Fibroblast of mammary gland (primary cell): ENCODE measurements around the gene MEIOSIN.

Experiments
- DNase-seq: peaks from one replicate; pipeline ENCODE4 v3.0.0-alpha.2; 2010; ENCODE audit warnings: low read depth
- H3K4me3 ChIP-seq: 2 replicates; pipeline ENCODE4 v1.5.1; 2011; ENCODE audit warnings: low read depth, mild to moderate bottlenecking, low read length, moderate library complexity; ENCODE audit not compliant: control insufficient read depth
- TF ChIP-seq, protein P1 (sequence below): conservative IDR thresholded peaks from 2 replicates; pipeline ENCODE4 v1.5.1; 2011; ENCODE audit warnings: low read depth, low read length, inconsistent platforms; ENCODE audit not compliant: control insufficient read depth, insufficient read depth

The MEIOSIN gene

DNA sequence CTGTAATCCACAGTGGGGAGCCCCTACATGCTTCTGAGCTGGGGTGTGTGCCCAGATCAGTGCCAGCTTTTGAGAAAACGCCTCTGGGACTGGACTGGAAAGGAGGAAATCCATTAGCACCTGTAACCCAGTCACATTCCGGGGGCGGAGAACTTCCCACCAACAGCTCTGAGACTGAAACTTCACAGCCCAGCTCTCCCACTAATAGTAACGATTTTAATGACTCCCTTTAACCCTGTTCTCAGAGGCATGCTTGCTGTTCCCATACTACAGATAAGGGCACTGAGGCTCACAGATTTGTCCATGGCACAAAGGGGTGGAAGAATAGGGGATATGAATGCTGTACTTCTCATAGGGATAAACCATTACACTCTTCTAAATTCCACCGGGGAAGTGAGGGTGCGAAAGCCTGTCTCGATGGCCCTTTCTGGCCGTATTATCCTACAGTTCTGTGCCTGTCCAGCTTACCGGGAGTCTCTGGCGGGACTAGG is 3.4 kb upstream of the MEIOSIN start:
- peak overlapping the region; percentile 95 for H3K4me3 ChIP-seq
- peak; percentile 11 for DNase-seq
- TF ChIP-seq, protein P1, sequence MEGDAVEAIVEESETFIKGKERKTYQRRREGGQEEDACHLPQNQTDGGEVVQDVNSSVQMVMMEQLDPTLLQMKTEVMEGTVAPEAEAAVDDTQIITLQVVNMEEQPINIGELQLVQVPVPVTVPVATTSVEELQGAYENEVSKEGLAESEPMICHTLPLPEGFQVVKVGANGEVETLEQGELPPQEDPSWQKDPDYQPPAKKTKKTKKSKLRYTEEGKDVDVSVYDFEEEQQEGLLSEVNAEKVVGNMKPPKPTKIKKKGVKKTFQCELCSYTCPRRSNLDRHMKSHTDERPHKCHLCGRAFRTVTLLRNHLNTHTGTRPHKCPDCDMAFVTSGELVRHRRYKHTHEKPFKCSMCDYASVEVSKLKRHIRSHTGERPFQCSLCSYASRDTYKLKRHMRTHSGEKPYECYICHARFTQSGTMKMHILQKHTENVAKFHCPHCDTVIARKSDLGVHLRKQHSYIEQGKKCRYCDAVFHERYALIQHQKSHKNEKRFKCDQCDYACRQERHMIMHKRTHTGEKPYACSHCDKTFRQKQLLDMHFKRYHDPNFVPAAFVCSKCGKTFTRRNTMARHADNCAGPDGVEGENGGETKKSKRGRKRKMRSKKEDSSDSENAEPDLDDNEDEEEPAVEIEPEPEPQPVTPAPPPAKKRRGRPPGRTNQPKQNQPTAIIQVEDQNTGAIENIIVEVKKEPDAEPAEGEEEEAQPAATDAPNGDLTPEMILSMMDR = no peak

DNA sequence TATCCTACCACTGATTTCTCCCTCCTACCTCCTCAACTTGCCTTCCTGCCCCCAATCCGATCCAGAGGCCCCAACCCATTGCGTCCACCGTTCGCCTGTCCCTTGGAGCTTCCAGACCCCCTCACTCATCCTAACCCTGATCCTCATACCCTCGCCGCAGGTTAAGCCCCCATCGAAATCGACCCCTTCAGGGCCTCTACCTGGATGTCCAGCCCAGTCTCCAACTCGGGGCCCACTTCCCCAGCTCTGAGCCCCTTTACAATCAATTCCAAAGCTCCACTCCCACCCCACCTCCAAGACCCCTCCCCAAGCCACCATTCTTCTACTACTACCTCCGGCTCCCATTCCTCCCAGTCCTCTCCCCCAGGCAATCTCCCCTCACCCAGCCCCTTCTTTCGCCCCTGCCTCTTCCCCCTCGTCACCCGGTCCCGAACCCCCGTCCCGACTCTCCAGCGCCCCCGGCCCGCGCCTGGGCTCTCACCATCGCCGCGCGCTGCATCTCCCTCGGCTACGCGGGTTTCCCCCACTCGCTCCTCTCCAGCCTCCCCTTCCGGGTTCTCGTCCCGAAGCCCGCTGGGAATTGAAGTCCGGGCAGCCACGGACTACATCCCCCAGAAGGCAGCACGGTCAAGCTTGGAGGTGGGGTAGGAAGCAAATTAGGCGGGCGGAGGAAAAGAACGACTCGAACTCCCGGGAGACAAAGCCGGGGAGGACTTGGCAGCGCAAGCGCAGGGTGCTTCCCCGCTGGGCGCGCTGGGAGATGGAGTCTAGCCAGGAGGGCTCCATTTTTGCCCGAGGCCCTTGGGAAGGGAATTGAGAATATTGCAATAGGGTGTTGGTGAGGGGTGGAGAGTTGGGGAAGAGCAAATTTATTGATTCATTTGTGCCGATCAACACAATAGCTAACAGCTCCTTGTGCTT is 2.6 kb upstream of the MEIOSIN start, which contains the start of gene FBXO46:
Gene FBXO46 (minus strand): TSS at position 529 of the 921 bp plus-strand sequence. CDS start 17,401 bp downstream, outside the sequence.
- peak; percentile 98 for DNase-seq
- peak within 1 kb of the TSS; percentile 95 for H3K4me3 ChIP-seq
- TF ChIP-seq, protein P1 = no peak

DNA sequence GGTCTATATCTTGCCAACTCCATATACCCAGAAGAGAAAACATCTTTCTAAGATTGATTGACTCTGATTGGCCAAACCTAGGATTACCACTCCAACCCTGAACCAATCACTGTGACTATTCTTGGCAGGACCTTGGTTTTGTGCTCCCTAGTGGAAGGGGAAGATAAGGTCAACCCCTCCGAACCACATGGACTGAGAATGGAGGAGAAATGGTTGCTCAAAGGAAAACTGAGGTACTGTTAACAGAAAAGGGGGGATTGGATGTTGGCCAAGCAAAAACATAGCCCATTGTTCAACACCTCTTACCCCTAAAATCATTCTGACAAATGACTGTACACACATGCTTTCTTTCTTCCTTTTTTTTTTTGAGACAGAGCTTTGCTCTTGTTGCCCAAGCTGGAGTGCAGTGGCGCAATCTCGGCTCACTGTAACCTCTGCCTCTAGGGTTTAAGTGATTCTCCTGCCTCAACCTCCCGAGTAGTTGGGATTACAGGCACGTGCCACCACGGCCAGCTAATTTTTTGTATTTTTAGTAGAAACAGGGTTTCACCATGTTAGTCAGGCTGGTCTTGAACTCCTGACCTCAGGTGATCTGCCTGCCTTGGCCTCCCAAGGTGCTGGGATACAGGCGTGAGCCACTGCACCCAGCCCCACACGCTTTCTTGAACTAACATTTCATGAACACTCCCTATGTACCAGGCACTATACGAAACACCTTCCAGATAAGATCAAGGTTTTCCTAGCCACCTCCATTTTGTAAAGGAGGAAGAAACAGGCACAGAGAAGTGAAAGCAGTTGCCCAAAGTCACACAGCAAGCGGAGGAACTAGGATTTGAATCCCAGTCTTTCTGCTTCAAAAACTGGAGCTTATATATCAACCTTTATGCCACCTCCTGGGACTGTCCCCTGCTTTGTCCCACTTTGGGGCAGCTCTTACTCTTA is 6.5 kb downstream of the MEIOSIN start:
- TF ChIP-seq, protein P1 = no peak
- DNase-seq = no peak
- H3K4me3 ChIP-seq = no peak overlapping the region

DNA sequence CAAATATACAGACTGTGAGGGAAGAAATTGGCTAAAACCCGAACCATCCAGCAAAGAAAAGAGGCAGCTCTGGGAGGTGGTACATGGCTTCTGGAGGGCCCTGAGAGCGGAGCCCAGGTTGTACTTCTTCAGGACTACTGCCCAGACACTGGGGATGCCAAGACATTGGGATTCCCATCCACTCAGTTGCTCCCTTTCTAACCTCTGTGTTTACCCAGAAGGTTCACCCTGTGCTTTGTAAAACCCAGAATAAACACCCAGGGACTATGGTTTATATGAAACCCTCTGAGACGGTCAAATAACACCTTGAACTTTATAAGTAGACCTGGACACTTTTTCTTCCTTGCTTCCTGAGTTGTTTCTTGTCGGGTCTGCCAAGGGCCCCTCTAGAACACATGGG is 9.7 kb downstream of the MEIOSIN start:
- TF ChIP-seq, protein P1 = no peak
- H3K4me3 ChIP-seq = no peak overlapping the region
- DNase-seq = no peak

DNA sequence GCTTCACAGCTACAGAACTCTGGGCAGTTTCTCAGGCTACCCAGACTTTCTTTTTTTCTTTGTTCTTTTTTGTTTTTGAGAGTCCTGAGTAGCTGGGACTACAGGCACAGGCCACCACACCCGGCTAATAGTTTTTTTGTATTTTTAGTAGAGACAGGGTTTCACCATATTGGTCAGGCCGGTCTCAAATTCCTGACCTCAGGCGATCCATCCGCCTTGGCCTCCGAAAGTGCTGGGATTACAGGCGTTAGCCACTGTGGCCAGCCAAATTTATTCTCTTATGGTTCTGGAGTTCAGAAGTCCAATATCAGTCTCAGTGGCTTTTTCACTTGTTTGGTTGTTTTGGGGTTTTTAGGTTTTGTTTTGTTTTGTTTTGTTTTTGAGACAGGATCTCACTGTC is 12.4 kb downstream of the MEIOSIN start:
- DNase-seq = no peak
- TF ChIP-seq, protein P1 = no peak
- no peak overlapping the region for H3K4me3 ChIP-seq

DNA sequence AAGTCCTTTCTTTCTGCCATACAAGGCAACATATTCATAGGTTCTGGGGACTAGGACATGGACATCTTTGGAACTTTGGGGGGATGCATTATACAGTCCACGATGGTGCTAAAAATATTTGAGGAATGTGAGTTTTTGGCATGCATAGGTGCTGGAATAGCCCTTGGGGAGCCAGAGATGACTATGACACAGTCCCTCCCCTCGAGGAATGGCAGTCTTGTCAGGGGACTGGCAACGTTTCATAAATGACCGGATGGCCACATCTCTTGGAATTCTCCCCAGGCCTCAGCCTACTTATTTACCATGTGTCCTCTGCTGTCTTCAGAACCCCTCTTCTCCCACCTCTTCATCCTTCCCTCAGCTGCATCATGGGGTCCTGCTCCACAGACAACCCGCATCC is 13.6 kb downstream of the MEIOSIN start:
- no peak overlapping the region for H3K4me3 ChIP-seq
- TF ChIP-seq, protein P1 = no peak
- no peak for DNase-seq
